Activated naive CD8-positive, alpha-beta T cell treated with anti-CD3 and anti-CD28 coated beads, Interleukin-2, amount 10 ng/mL, durations not matched to agents 7 days and 5 days (primary cell): Measurements from ENCODE around the gene TRIM36. TPM values are rescaled to one million over a fixed set of nuclear protein-coding genes. Genes with fewer than 3 reads are reported as not detected.

Experiments
- ATAC-seq: fragments of 150-1000 bp; cut with Tn5 transposase; one replicate; pipeline ENCODE4 v1.10.0; 2021; ENCODE audit warnings: low read depth, moderate library complexity
- POLR2A ChIA-PET: fragments of 350-600 bp; sonication (Branson Sonifier 250); formaldehyde crosslinking; loops from one replicate; lab custom pipeline; 2021; ENCODE audit warnings: antibody characterized with exemption; lab: Charles Lee
- DNase-seq: peaks from one replicate; pipeline ENCODE4 v3.0.0; 2021
- H3K27ac Mint-ChIP-seq: one replicate; pipeline ENCODE4 v1.8.0; 2022; ENCODE audit warnings: mild to moderate bottlenecking, mixed read lengths
- H3K27me3 Mint-ChIP-seq: one replicate; pipeline ENCODE4 v1.8.0; 2022; ENCODE audit warnings: mild to moderate bottlenecking, moderate library complexity, mixed read lengths
- H3K36me3 Mint-ChIP-seq: one replicate; pipeline ENCODE4 v1.8.0; 2021; ENCODE audit warnings: mild to moderate bottlenecking, mixed read lengths
- H3K4me1 Mint-ChIP-seq: one replicate; pipeline ENCODE4 v1.8.0; 2021; ENCODE audit warnings: mixed read lengths
- H3K4me3 Mint-ChIP-seq: one replicate; pipeline ENCODE4 v1.8.0; 2022; ENCODE audit warnings: mild to moderate bottlenecking, moderate library complexity, mixed read lengths
- H3K9me3 Mint-ChIP-seq: one replicate; pipeline ENCODE4 v1.8.0; 2021; ENCODE audit warnings: mixed read lengths
- total RNA-seq, 2 experiments: library from RNA; stranded (reverse); gene quantifications; one replicate each; pipeline ENCODE4 v1.2.3, GENCODE V29; 2021

TRIM36 gene
- total RNA-seq, 2 experiments from 2014 or later = 0.17 to 0.26 TPM

DNA sequence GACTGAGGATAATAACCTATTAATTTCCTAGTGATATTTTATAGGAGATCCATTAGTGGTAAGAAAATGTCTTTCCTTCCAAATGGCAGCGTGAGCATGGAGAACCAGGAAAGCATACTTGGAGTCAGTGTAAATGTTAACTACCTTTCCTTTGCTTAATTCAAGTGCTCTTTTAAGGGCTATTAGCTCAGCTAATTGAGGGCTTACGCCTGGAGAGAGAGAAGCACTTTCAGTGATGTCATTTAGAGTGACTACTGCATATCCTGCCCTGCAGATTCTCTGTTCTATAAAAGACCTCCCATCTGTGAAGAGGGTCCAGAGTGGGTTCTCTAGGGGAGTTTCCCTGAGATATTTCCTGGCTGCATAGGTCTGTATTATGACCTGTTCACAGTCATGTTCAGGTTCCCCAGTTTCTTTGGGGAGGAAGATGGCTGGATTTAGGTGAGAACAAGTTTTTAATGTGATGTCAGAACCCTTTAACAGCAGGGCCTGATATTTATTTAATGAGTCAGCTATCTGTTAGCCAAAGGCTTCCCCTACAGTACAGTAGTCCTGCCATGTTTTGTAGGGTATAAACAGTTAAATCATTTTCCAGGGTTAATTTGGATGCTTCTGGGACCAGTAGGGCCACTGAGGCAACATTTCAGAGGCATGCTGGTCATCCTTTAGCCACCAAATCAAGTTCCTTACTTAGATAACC lies 89.6 kb downstream of the TRIM36 start:
- Mint-ChIP-seq H3K27ac (no peak overlapping the region), H3K9me3 (no peaks in the 10 kb centered on the region), H3K36me3 (no peaks in the 10 kb centered on the region), H3K4me3 (no peak overlapping the region), H3K27me3 (peaks cover 6% of the 10 kb centered on the region), H3K4me1 (no peaks in the 10 kb centered on the region)
- ATAC-seq (no peak), DNase-seq (no peak)
- POLR2A ChIA-PET = no interaction called here

Other genes starting within 250 kb of the TRIM36 start
- 10 to 100 TPM; 32.8 to 35.8 TPM for gene PGGT1B, start 93.0 kb upstream of the TRIM36 start, total RNA-seq
- 1 to 10 TPM; 2.2 to 2.4 TPM for gene CCDC112, start 126.7 kb upstream of the TRIM36 start, total RNA-seq